ENCODE measurements around the gene SUFU.

- no peak for TF ChIP-seq POLR2A (IDR thresholded peaks at IDR 0.05; ENCODE audit: low read depth, low read length)
- TF ChIP-seq POLR2AphosphoS5 (IDR thresholded peaks at IDR 0.05; ENCODE audit: low read depth, low read length): no peak
These were observed 76.5 kb downstream of the SUFU start for GRCh38 chr10:102580230-102580629.
